ENCODE measurements around the gene ZNF528.

- TF ChIP-seq CTCF (optimal IDR thresholded peaks at IDR 0.05 in 1 of 3, IDR thresholded peaks at IDR 0.05 in 1 of 3, conservative IDR thresholded peaks at IDR 0.05 in 1 of 3; ENCODE audit: extremely low read depth in 1 of 3, insufficient read depth in 2 of 3, low read length in 3 of 3): peak in 1 of 3 experiments; percentile 4
- TF ChIP-seq EZH2 (IDR thresholded peaks at IDR 0.05; ENCODE audit: low read length): no peak
These were observed 67.3 kb downstream of the ZNF528 start for GRCh38 chr19:52464798-52465470.

Measured in keratinocyte (primary cell).